A549 (cell line): ENCODE data around the gene ITGB7. TPM values are rescaled to one million over a fixed set of nuclear protein-coding genes. Genes with fewer than 3 reads are reported as not detected.

Source experiments
- ATAC-seq, 2 experiments: fragments of 200-7000 bp in 1 of 2; fragments of >200 bp in 1 of 2; cut with Nextera tagmentation in 1 of 2; cut with Tn5 transposase in 1 of 2; 3 replicates each; pipeline versions ENCODE4 v1.8.0 to v1.9.1; 2018 to 2020; ENCODE audit warnings: mild to moderate bottlenecking in 1 of 2, moderate library complexity in 1 of 2
- CTCF ChIA-PET: fragments of 300-600 bp; sonication (Branson Sonifier 250); formaldehyde crosslinking; extraction: SDS; loops from one replicate; lab custom pipeline; 2021; ENCODE audit warnings: antibody characterized with exemption, inconsistent platforms; lab: Yijun Ruan, JAX
- POLR2A ChIA-PET: fragments of 350-600 bp; formaldehyde crosslinking; extraction: SDS; loops from one replicate; lab custom pipeline; 2021; ENCODE audit warnings: antibody characterized with exemption, inconsistent platforms; lab: Yijun Ruan, JAX
- DNase-seq, 2 experiments: peaks; one replicate each; pipeline versions ENCODE4 v3.0.0 to v3.0.0-alpha.2; 2011 to 2016; ENCODE audit warnings: low read depth in 1 of 2, low spot score in 1 of 2
- FAIRE-seq: peaks from 2 replicates; lab custom pipeline; 2011; peaks lifted over from hg19 to GRCh38; lab: Jason Lieb, UNC
- H3K27ac ChIP-seq, 2 experiments: fragments of >200 bp; sonication (Bioruptor Twin); formaldehyde crosslinking; 3 replicates each; pipeline ENCODE4 v1.5.1; 2016 to 2017
- H3K4me1 ChIP-seq: fragments of >200 bp; sonication (Bioruptor Twin); formaldehyde crosslinking; 3 replicates; pipeline ENCODE4 v1.6.1; 2016
- H3K4me2 ChIP-seq: fragments of >200 bp; sonication (Bioruptor Twin); formaldehyde crosslinking; 3 replicates; pipeline ENCODE4 v1.6.1; 2016
- H3K4me3 ChIP-seq: fragments of >200 bp; sonication (Bioruptor Twin); formaldehyde crosslinking; 3 replicates; pipeline ENCODE4 v1.5.1; 2016
- H3K9me3 ChIP-seq: fragments of >200 bp; sonication (Bioruptor Twin); formaldehyde crosslinking; 3 replicates; pipeline ENCODE4 v1.6.1; 2016
- CBX8 ChIP-seq: fragments of 200-600 bp; sonication (generic); IDR thresholded peaks from 2 replicates; pipeline ENCODE4 v1.6.1; 2016
- CHD4 ChIP-seq: fragments of 200-600 bp; sonication (generic); IDR thresholded peaks from 2 replicates; pipeline ENCODE4 v1.6.1; 2016; ENCODE audit warnings: antibody characterized with exemption, mild to moderate bottlenecking, borderline replicate concordance
- EHF ChIP-seq: fragments of 250-450 bp; sonication (Bioruptor Pico); IDR thresholded peaks from 2 replicates; pipeline ENCODE4 v1.5.0; 2020; ENCODE audit warnings: mild to moderate bottlenecking
- EP300 ChIP-seq, 2 experiments: fragments of >200 bp; sonication (Bioruptor Twin); formaldehyde crosslinking; IDR thresholded peaks; 2 replicates in 1 of 2; 3 replicates in 1 of 2; pipeline ENCODE4 v1.6.1; 2016 to 2017
- HOXA7 ChIP-seq: fragments of 250-450 bp; sonication (Bioruptor Pico); IDR thresholded peaks from 2 replicates; pipeline ENCODE4 v1.5.0; 2020; ENCODE audit warnings: mild to moderate bottlenecking, moderate library complexity
- HOXB5 ChIP-seq: fragments of 250-450 bp; sonication (Bioruptor Pico); IDR thresholded peaks from 2 replicates; pipeline ENCODE4 v1.5.0; 2020; ENCODE audit warnings: mild to moderate bottlenecking, moderate library complexity
- KDM1A ChIP-seq: fragments of 200-600 bp; sonication (generic); IDR thresholded peaks from 2 replicates; pipeline ENCODE4 v1.6.1; 2016; ENCODE audit warnings: low read depth, mild to moderate bottlenecking
- MAZ ChIP-seq: fragments of 150-350 bp; IDR thresholded peaks from 2 replicates; pipeline ENCODE4 v1.6.1; 2014; ENCODE audit warnings: antibody characterized with exemption, low read depth, low read length, borderline replicate concordance
- MYC ChIP-seq: IDR thresholded peaks from 2 replicates; pipeline ENCODE4 v1.6.1; 2012; ENCODE audit warnings: mild to moderate bottlenecking, inconsistent platforms, low read length, improper control_type of control experiment, borderline replicate concordance
- NR3C1 ChIP-seq: fragments of >200 bp; sonication (Bioruptor Twin); formaldehyde crosslinking; IDR thresholded peaks from 3 replicates; pipeline ENCODE4 v1.6.1; 2017
- POLR2A ChIP-seq: IDR thresholded peaks from 2 replicates; pipeline ENCODE4 v1.6.1; 2012; ENCODE audit warnings: mild to moderate bottlenecking, low read length
- RAD21 ChIP-seq, 2 experiments: fragments of >200 bp in 1 of 2; sonication (Bioruptor Twin) in 1 of 2; formaldehyde crosslinking in 1 of 2; IDR thresholded peaks in 1 of 2; conservative IDR thresholded peaks in 1 of 2; 2 replicates in 1 of 2; 3 replicates in 1 of 2; pipeline ENCODE4 v1.6.1; 2012 to 2018; ENCODE audit warnings: inconsistent platforms in 1 of 2
- SMC3 ChIP-seq: fragments of >200 bp; sonication (Bioruptor Twin); formaldehyde crosslinking; IDR thresholded peaks from 3 replicates; pipeline ENCODE4 v1.6.1; 2018; ENCODE audit warnings: inconsistent platforms
- USF2 ChIP-seq: fragments of 450-650 bp; IDR thresholded peaks from 2 replicates; pipeline ENCODE4 v1.6.1; 2014; ENCODE audit warnings: antibody characterized with exemption
- ZC3H11A ChIP-seq: fragments of 450-650 bp; IDR thresholded peaks from 2 replicates; pipeline ENCODE4 v1.6.1; 2014; ENCODE audit warnings: antibody characterized with exemption, mild to moderate bottlenecking
- ZFP36 ChIP-seq: fragments of 450-650 bp; IDR thresholded peaks from 2 replicates; pipeline ENCODE4 v1.6.1; 2014; ENCODE audit warnings: borderline replicate concordance; ENCODE audit not compliant: partially characterized antibody
- WGBS: methylation state at CpG from one replicate; pipeline ENCODE4 v1.1.6; 2017; ENCODE audit errors: missing lambda C conversion rate; 5-methylcytosine and 5-hydroxymethylcytosine counted together
- polyA plus RNA-seq, 4 experiments: library from polyadenylated mRNA; depleted of rRNA in 3 of 4; stranded (reverse); fragments of >200 nt; fragmentation: RNase III in 1 of 4; extraction: RNeasy Plus Mini Kit Qiagen cat#74134 plus additional on column Dnase treatment in 1 of 4; gene quantifications; 2 replicates in 3 of 4; 3 replicates in 1 of 4; pipeline ENCODE4 v1.2.3, GENCODE V29; 2011 to 2017
- TF ChIP-seq, protein P1 (sequence below): fragments of 200-600 bp; sonication (generic); IDR thresholded peaks from 2 replicates; pipeline ENCODE4 v1.6.1; 2016; ENCODE audit warnings: antibody characterized with exemption, mild to moderate bottlenecking, moderate library complexity
- TF ChIP-seq, protein P2 (sequence below): fragments of 150-350 bp; IDR thresholded peaks from 2 replicates; pipeline ENCODE4 v1.6.1; 2014; ENCODE audit warnings: low read depth, mild to moderate bottlenecking, low read length
- TF ChIP-seq, protein P3 (sequence below): IDR thresholded peaks from 2 replicates; pipeline ENCODE4 v1.6.1; 2012
- TF ChIP-seq, protein P4 (sequence below): fragments of >200 bp; sonication (Bioruptor Twin); formaldehyde crosslinking; IDR thresholded peaks from 3 replicates; pipeline ENCODE4 v1.5.1; 2016

The ITGB7 gene
- polyA plus RNA-seq, 2 of the 4 experiments (the other 2 are of a cell fraction) = 0.54 to 0.56 TPM

DNA sequence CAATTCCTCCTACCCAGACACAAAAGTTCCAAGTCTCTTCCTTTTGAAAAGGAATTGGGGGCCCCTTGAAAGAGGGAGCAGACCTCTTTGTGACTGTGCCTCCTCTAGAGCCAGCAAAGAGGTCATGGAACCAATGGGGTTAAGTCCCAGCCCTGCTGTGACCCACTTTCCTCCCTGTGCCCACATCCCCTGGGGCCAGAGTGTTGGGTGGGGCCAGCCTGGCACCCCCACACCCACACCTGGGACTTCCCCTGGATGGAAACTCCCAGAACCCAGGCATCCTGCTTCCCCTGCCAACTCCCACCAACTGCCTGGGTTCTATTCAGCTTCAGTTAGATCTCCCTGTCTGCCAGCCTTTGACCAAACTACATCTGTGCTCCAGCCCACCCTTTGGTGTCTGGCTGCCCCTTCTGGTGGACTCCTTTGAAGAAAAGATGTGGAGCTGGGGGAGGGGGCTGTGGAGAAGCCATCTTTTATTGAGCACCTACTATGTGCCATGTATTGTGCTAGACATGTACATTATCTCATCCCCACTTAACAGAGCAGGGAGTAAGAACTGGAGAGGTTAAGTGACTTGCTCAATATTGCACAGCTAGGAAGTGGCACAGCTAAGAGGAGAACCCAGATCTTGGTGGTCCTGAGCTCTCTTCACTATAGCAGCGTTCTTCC is 29.5 kb upstream of the ITGB7 start (continued):
- TF ChIP-seq, protein P1, sequence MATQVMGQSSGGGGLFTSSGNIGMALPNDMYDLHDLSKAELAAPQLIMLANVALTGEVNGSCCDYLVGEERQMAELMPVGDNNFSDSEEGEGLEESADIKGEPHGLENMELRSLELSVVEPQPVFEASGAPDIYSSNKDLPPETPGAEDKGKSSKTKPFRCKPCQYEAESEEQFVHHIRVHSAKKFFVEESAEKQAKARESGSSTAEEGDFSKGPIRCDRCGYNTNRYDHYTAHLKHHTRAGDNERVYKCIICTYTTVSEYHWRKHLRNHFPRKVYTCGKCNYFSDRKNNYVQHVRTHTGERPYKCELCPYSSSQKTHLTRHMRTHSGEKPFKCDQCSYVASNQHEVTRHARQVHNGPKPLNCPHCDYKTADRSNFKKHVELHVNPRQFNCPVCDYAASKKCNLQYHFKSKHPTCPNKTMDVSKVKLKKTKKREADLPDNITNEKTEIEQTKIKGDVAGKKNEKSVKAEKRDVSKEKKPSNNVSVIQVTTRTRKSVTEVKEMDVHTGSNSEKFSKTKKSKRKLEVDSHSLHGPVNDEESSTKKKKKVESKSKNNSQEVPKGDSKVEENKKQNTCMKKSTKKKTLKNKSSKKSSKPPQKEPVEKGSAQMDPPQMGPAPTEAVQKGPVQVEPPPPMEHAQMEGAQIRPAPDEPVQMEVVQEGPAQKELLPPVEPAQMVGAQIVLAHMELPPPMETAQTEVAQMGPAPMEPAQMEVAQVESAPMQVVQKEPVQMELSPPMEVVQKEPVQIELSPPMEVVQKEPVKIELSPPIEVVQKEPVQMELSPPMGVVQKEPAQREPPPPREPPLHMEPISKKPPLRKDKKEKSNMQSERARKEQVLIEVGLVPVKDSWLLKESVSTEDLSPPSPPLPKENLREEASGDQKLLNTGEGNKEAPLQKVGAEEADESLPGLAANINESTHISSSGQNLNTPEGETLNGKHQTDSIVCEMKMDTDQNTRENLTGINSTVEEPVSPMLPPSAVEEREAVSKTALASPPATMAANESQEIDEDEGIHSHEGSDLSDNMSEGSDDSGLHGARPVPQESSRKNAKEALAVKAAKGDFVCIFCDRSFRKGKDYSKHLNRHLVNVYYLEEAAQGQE = no peak
- TF ChIP-seq SMC3 (no peak), USF2 (no peak), ZFP36 (no peak)

- ChIA-PET POLR2A (no interaction called here), CTCF (interaction anchor here (0.7 to 3.0 kb wide), 9 partner anchors 8 to 170 kb away, joined by 3 to 15 read pairs (median 6); partner anchors contain the start of gene AAAS)
- DNase-seq = no peak
- no peak for FAIRE-seq
- ATAC-seq = no peak
- Histone ChIP-seq H3K9me3 (no peaks in the 10 kb centered on the region), H3K27ac (no peak overlapping the region), H3K4me2 (no peak overlapping the region), H3K4me3 (no peak overlapping the region), H3K4me1 (peaks cover 29% of the 10 kb centered on the region)
- TF ChIP-seq CBX8 (no peak), RAD21 (conservative IDR thresholded peaks at IDR 0.05 in 1 of 2, IDR thresholded peaks at IDR 0.05 in 1 of 2) (no peak), HOXA7 (CRISPR knock-in tag) (no peak), HOXB5 (CRISPR knock-in tag) (no peak), ZC3H11A (no peak), KDM1A (no peak), EHF (CRISPR knock-in tag) (no peak), MYC (no peak), CHD4 (no peak), POLR2A (no peak)
- TF ChIP-seq, protein P2, sequence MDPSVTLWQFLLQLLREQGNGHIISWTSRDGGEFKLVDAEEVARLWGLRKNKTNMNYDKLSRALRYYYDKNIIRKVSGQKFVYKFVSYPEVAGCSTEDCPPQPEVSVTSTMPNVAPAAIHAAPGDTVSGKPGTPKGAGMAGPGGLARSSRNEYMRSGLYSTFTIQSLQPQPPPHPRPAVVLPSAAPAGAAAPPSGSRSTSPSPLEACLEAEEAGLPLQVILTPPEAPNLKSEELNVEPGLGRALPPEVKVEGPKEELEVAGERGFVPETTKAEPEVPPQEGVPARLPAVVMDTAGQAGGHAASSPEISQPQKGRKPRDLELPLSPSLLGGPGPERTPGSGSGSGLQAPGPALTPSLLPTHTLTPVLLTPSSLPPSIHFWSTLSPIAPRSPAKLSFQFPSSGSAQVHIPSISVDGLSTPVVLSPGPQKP = no peak
- TF ChIP-seq, protein P3, sequence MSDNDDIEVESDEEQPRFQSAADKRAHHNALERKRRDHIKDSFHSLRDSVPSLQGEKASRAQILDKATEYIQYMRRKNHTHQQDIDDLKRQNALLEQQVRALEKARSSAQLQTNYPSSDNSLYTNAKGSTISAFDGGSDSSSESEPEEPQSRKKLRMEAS = no peak
- 76% methylated on average over 9 of the region's 9 CpGs for WGBS
Measured at GRCh38 chr12:53235742-53236442, 28.8 kb upstream of the ITGB7 start.

- no peak for FAIRE-seq
- no peak overlapping the region for H3K4me3 ChIP-seq
- no peak for ATAC-seq
- ChIA-PET POLR2A (no interaction called here), CTCF (interaction anchor here (1.5 to 2.9 kb wide), 6 partner anchors 8 to 75 kb away, joined by 3 to 15 read pairs (median 6); a partner anchor contains a TSS)
- H3K4me1 ChIP-seq = peaks cover 36% of the 10 kb centered on the region
- 48% methylated on average over 3 of the region's 3 CpGs for WGBS
- TF ChIP-seq MAZ (no peak), EP300 (IDR thresholded peaks at IDR 0.05) (no peak), NR3C1 (no peak), USF2 (no peak), EHF (CRISPR knock-in tag) (no peak)
- TF ChIP-seq, protein P4, sequence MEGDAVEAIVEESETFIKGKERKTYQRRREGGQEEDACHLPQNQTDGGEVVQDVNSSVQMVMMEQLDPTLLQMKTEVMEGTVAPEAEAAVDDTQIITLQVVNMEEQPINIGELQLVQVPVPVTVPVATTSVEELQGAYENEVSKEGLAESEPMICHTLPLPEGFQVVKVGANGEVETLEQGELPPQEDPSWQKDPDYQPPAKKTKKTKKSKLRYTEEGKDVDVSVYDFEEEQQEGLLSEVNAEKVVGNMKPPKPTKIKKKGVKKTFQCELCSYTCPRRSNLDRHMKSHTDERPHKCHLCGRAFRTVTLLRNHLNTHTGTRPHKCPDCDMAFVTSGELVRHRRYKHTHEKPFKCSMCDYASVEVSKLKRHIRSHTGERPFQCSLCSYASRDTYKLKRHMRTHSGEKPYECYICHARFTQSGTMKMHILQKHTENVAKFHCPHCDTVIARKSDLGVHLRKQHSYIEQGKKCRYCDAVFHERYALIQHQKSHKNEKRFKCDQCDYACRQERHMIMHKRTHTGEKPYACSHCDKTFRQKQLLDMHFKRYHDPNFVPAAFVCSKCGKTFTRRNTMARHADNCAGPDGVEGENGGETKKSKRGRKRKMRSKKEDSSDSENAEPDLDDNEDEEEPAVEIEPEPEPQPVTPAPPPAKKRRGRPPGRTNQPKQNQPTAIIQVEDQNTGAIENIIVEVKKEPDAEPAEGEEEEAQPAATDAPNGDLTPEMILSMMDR = no peak
- no peak for DNase-seq
- no peaks in the 10 kb centered on the region for H3K9me3 ChIP-seq
- no peak overlapping the region for H3K4me2 ChIP-seq
- H3K27ac ChIP-seq = no peak overlapping the region
Measured at GRCh38 chr12:53235164-53235563, 28.1 kb upstream of the ITGB7 start.
